CD4-positive, alpha-beta T cell (primary cell): ENCODE results near the gene CDH10. TPM values are rescaled to one million over a fixed set of nuclear protein-coding genes. Genes with fewer than 3 reads are reported as not detected.

Experiments used
- ATAC-seq: fragments of 200-7000 bp; cut with Tn5 transposase; one replicate; pipeline ENCODE4 v1.10.0; 2022; ENCODE audit warnings: mild to moderate bottlenecking; ENCODE audit not compliant: poor library complexity
- CTCF ChIA-PET: fragments of 350-600 bp; sonication (Branson Sonifier 250); formaldehyde crosslinking; loops from one replicate; lab custom pipeline; 2021; ENCODE audit warnings: antibody characterized with exemption, inconsistent platforms; lab: Charles Lee
- POLR2A ChIA-PET: fragments of 350-600 bp; sonication (Branson Sonifier 250); formaldehyde crosslinking; loops from one replicate; lab custom pipeline; 2021; ENCODE audit warnings: antibody characterized with exemption, inconsistent platforms; lab: Charles Lee
- DNase-seq, 14 experiments: peaks; one replicate each; pipeline ENCODE4 v3.0.0-alpha.2; 2013 to 2020; ENCODE audit warnings: mixed read lengths in 2 of 14
- H3K27ac ChIP-seq, 2 donors: one replicate each; pipeline versions ENCODE4 v1.5.1 to v1.7.0; 2013; ENCODE audit warnings: low read length in 2 of 2, low read depth in 1 of 2, mild to moderate bottlenecking in 1 of 2
- H3K27me3 ChIP-seq, 2 experiments: 1 replicate in 1 of 2; 2 replicates in 1 of 2; pipeline versions ENCODE4 v1.6.1 to v1.7.0; 2013; ENCODE audit warnings: low read length in 2 of 2, control low read depth in 1 of 2, mild to moderate bottlenecking in 1 of 2, moderate library complexity in 1 of 2; ENCODE audit not compliant: insufficient read depth in 2 of 2, control insufficient read depth in 1 of 2
- H3K36me3 ChIP-seq: one replicate; pipeline ENCODE4 v1.6.1; 2013; ENCODE audit warnings: low read length, control low read depth; ENCODE audit not compliant: insufficient read depth
- H3K4me1 ChIP-seq: one replicate; pipeline ENCODE4 v1.6.1; 2013; ENCODE audit warnings: low read length, control low read depth; ENCODE audit not compliant: insufficient read depth
- H3K4me3 ChIP-seq: one replicate; pipeline ENCODE4 v1.5.1; 2013; ENCODE audit warnings: mild to moderate bottlenecking, low read length, moderate library complexity
- H3K9me3 ChIP-seq, 2 experiments: 1 replicate in 1 of 2; 2 replicates in 1 of 2; pipeline versions ENCODE4 v1.6.1 to v1.7.0; 2013; ENCODE audit warnings: low read length in 2 of 2, mild to moderate bottlenecking in 2 of 2, control low read depth in 1 of 2, moderate library complexity in 1 of 2; ENCODE audit not compliant: control insufficient read depth in 1 of 2, insufficient read depth in 1 of 2
- H3K27ac Mint-ChIP-seq: one replicate; pipeline ENCODE4 v1.8.0; 2020; ENCODE audit warnings: mixed read lengths
- H3K27me3 Mint-ChIP-seq: one replicate; pipeline ENCODE4 v1.8.0; 2021; ENCODE audit warnings: mixed read lengths
- H3K36me3 Mint-ChIP-seq: one replicate; pipeline ENCODE4 v1.8.0; 2021; ENCODE audit warnings: low read depth, mixed read lengths
- H3K4me1 Mint-ChIP-seq: one replicate; pipeline ENCODE4 v1.8.0; 2021; ENCODE audit warnings: low read depth, mixed read lengths
- H3K4me3 Mint-ChIP-seq: one replicate; pipeline ENCODE4 v1.8.0; 2020; ENCODE audit warnings: mild to moderate bottlenecking, mixed read lengths
- H3K9me3 Mint-ChIP-seq: one replicate; pipeline ENCODE4 v1.8.0; 2020; ENCODE audit warnings: mixed read lengths
- CTCF ChIP-seq: fragments of 200-600 bp; IDR thresholded peaks from one replicate; pipeline ENCODE4 v1.8.0; 2022; ENCODE audit warnings: antibody characterized with exemption, mild to moderate bottlenecking
- intact Hi-C, 2 experiments: fragments of 100-400 bp; cut with DNase I in 1 of 2; cut with micrococcal nuclease in 1 of 2; formaldehyde crosslinking; loops; one replicate each; pipeline versions ENCODE4 v1.15.1 to v1.9.0; 2023 to 2025; cut with DNase I, micrococcal nuclease
- total RNA-seq, 174 experiments: library from RNA in 2 of 174; stranded (reverse) in 2 of 174; gene quantifications; one replicate each; pipeline ENCODE4 v1.2.3 and lab custom pipeline; 2021 to 2026

The CDH10 gene
- total RNA-seq, 2 experiments from 2014 or later, result not detected

- Histone ChIP-seq H3K27ac (no peak overlapping the region), H3K9me3 (peaks cover 0 to 4% of the 10 kb centered on the region in 2 experiments), H3K4me1 (no peaks in the 10 kb centered on the region), H3K27me3 (no peaks in the 10 kb centered on the region), H3K4me3 (no peak overlapping the region), H3K36me3 (no peaks in the 10 kb centered on the region)
- no peaks in the 10 kb centered on the region for H3K27me3 Mint-ChIP-seq
- H3K36me3 Mint-ChIP-seq, result no peaks in the 10 kb centered on the region
- intact Hi-C loops, result no loop called here
- ChIA-PET POLR2A (no interaction called here), CTCF (no interaction called here)
- ATAC-seq (no peak), DNase-seq (no peak)
- H3K4me3 Mint-ChIP-seq, result no peak overlapping the region
- TF ChIP-seq CTCF, result no peak
- no peaks in the 10 kb centered on the region for H3K4me1 Mint-ChIP-seq
- H3K27ac Mint-ChIP-seq, result no peak overlapping the region
- H3K9me3 Mint-ChIP-seq, result peaks cover 13% of the 10 kb centered on the region
These were observed 132.4 kb downstream of the CDH10 start for GRCh38 chr5:24512423-24512822.

GRCh38 chr5:24510523-24510988 is 134.2 kb downstream of the CDH10 start:
- ATAC-seq (no peak), DNase-seq (no peak)
- Histone ChIP-seq H3K4me3 (no peak overlapping the region), H3K9me3 (peaks cover 0 to 8% of the 10 kb centered on the region in 2 experiments), H3K27me3 (no peaks in the 10 kb centered on the region), H3K36me3 (no peaks in the 10 kb centered on the region), H3K27ac (no peak overlapping the region), H3K4me1 (no peaks in the 10 kb centered on the region)
- H3K27ac Mint-ChIP-seq, result no peak overlapping the region
- no peaks in the 10 kb centered on the region for H3K27me3 Mint-ChIP-seq
- no peak overlapping the region for H3K4me3 Mint-ChIP-seq
- H3K36me3 Mint-ChIP-seq, result no peaks in the 10 kb centered on the region
- peaks cover 8% of the 10 kb centered on the region for H3K9me3 Mint-ChIP-seq
- CTCF ChIA-PET, result no interaction called here
- no peak for TF ChIP-seq CTCF
- POLR2A ChIA-PET, result no interaction called here
- H3K4me1 Mint-ChIP-seq, result no peaks in the 10 kb centered on the region
- intact Hi-C loops, result no loop called here

GRCh38 chr5:24509943-24510342 is 134.8 kb downstream of the CDH10 start:
- H3K4me3 Mint-ChIP-seq, result no peak overlapping the region
- Histone ChIP-seq H3K27ac (no peak overlapping the region), H3K27me3 (no peaks in the 10 kb centered on the region), H3K36me3 (no peaks in the 10 kb centered on the region), H3K4me1 (no peaks in the 10 kb centered on the region), H3K9me3 (peaks cover 0 to 9% of the 10 kb centered on the region in 2 experiments), H3K4me3 (no peak overlapping the region)
- H3K27me3 Mint-ChIP-seq, result no peaks in the 10 kb centered on the region
- ATAC-seq, result no peak
- intact Hi-C loops, result no loop called here
- H3K4me1 Mint-ChIP-seq, result no peaks in the 10 kb centered on the region
- ChIA-PET CTCF (no interaction called here), POLR2A (no interaction called here)
- H3K9me3 Mint-ChIP-seq, result peaks cover 8% of the 10 kb centered on the region
- TF ChIP-seq CTCF, result no peak
- no peak for DNase-seq
- H3K36me3 Mint-ChIP-seq, result no peaks in the 10 kb centered on the region
- H3K27ac Mint-ChIP-seq, result no peak overlapping the region
